ENCODE results near the gene RAB6A. TPM values are rescaled to one million over a fixed set of nuclear protein-coding genes. Genes with fewer than 3 reads are reported as not detected.

RAB6A gene
- total and polyA plus RNA-seq, 10 of the 15 experiments (the other 5 are each of a cell fraction or from before 2014, with no cell fraction given), result 9.8 to 107 (median 34.1) TPM

DNA sequence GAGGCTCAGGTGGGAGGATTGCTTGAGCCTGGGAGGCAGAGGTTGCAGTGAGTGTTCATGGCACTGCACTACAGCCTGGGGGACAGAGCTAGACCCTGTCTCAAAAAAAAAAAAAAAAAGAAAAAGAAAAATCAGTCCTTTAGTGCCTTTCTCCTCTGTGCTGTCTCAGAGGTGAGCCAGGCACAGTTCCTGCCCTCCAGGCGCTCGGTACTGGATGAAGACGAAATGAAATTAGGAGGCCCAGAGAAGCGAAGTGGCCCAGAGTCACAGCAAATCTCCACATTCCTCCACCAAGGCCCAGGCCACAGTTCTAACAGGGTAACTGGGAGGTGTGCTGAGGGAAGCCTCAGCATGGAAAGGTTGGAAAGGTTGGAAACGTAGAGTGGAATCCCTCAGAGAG lies 109.6 kb downstream of the RAB6A start:
- ATAC-seq (no peak), FAIRE-seq (no peak), DNase-seq (ENCODE audit: low read depth, low spot score) (no peak)
- TF ChIP-seq KAT2A (conservative IDR thresholded peaks at IDR 0.05; ENCODE audit: control insufficient read depth, low read depth, low read length), result no peak
- TF ChIP-seq EP300 (IDR thresholded peaks at IDR 0.05; ENCODE audit: borderline replicate concordance in 1 of 2, control insufficient read depth in 1 of 2, low read depth in 2 of 2, low read length in 2 of 2), result no peak
- no peak for TF ChIP-seq JUND (IDR thresholded peaks at IDR 0.05; ENCODE audit: low read depth, low read length)
- no peak for TF ChIP-seq E2F4 (IDR thresholded peaks at IDR 0.05; ENCODE audit: low read depth, low read length)
- no peak for TF ChIP-seq HCFC1 (IDR thresholded peaks at IDR 0.05; ENCODE audit: low read length)
- no peak for TF ChIP-seq BHLHE40 (IDR thresholded peaks at IDR 0.05; ENCODE audit: borderline replicate concordance in 1 of 2, low read depth in 2 of 2, low read length in 1 of 2)
- no peak for TF ChIP-seq EED (IDR thresholded peaks at IDR 0.05; ENCODE audit: low read depth)
- no peak for TF ChIP-seq NFIC (IDR thresholded peaks at IDR 0.05; ENCODE audit: low read depth, low read length)
- no peak for TF ChIP-seq SUZ12 (IDR thresholded peaks at IDR 0.05; ENCODE audit: unreplicated experiment)
- Histone ChIP-seq H3K79me2 (ENCODE audit: control insufficient read depth, insufficient read depth, low read length) (no peaks in the 10 kb centered on the region), H3K9me3 (replicated peaks; ENCODE audit: control insufficient read depth, insufficient read depth, low read length) (no peaks in the 10 kb centered on the region), H3K36me3 (ENCODE audit: control insufficient read depth in 2 of 2, insufficient read depth in 2 of 2, low read length in 1 of 2) (no peaks in the 10 kb centered on the region), H3K4me1 (ENCODE audit: control insufficient read depth, insufficient read depth, low read length) (no peaks in the 10 kb centered on the region), H3K27ac (ENCODE audit: control insufficient read depth, insufficient read depth) (no peak overlapping the region), H3K4me3 (no peak overlapping the region), H4K20me1 (ENCODE audit: control insufficient read depth, insufficient read depth) (no peaks in the 10 kb centered on the region), H3K27me3 (replicated peaks in 1 of 2; ENCODE audit: control insufficient read depth in 2 of 2, insufficient read depth in 2 of 2, low read length in 1 of 2) (no peaks in the 10 kb centered on the region), H3K9ac (ENCODE audit: control insufficient read depth, insufficient read depth, low read length) (no peak overlapping the region), H3K4me2 (ENCODE audit: control insufficient read depth, insufficient read depth) (no peak overlapping the region), H2AFZ (ENCODE audit: control insufficient read depth, low read depth, low read length) (no peak overlapping the region)
- WGBS (ENCODE audit: insufficient coverage, insufficient replicate concordance, low lambda C conversion rate, missing lambda C conversion rate), result 45% methylated on average over 5 of the region's 5 CpGs
- BruUV-seq (replicated peaks), result no TSS peak
- POLR2A ChIA-PET, result no interaction called here
- RAD21 ChIA-PET (ENCODE audit: unreplicated experiment), result no interaction called here
- CTCF ChIA-PET, result interaction anchor here (0.6 to 1.5 kb wide), 3 partner anchors 10 to 170 kb away, joined by 3 to 5 read pairs (median 3); no protein-coding TSS in a partner anchor
- intact Hi-C loops (cut with micrococcal nuclease; ENCODE audit: unreplicated experiment), result no loop called here
- in situ Hi-C loops (cut with MboI), result no loop called here
- SMC1A ChIA-PET (ENCODE audit: uncharacterized antibody, unreplicated experiment), result no interaction called here

Measured in GM12878 (cell line).